Measurements from ENCODE around the gene SULT1A1. TPM values are rescaled to one million over a fixed set of nuclear protein-coding genes. Genes with fewer than 3 reads are reported as not detected.
"Not testable (repeated sequence)": the region's sequence is repeated elsewhere in the genome, so short reads cannot be mapped to it uniquely, and the experiment has no call there.

SULT1A1 gene
- total and polyA plus RNA-seq, 2 donors (not counting 1 experiment from before 2014, with no cell fraction given), result 4.2 to 7.1 TPM

DNA sequence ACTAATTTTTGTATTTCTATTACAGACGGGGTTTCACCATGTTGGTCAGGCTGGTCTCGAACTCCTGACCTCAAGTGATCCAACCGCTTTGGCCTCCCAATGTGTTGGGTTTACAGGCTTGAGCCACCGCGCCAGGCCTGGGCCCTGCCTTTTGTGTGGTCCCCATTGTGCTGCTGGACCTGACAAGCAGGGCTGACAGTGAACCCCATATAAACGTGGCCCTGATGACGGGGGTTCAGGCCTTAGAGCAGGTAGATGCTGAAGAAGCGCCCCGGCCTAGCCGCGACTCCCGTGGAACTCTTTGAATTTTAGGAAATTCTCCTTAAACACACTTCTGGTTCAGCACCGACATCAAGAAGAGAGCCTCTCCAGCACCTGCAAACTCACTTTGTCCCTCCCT, 8.3 kb downstream of the SULT1A1 start:
- H3K9me3 Mint-ChIP-seq (ENCODE audit: insufficient read depth); H3K27me3 Mint-ChIP-seq; H2AFZ ChIP-seq (ENCODE audit: insufficient read depth, low read depth, low read length, poor library complexity, severe bottlenecking); H3K4me3 ChIP-seq (ENCODE audit: control extremely low read depth in 1 of 5, extremely low read depth in 1 of 5, insufficient read depth in 1 of 5, low read depth in 2 of 5, low read length in 4 of 5); H3K9me3 ChIP-seq (ENCODE audit: control extremely low read depth in 1 of 3, control insufficient read depth in 2 of 3, insufficient read depth in 1 of 3, low read length in 2 of 3); DNase-seq; H3K9ac ChIP-seq (ENCODE audit: low read length); H3K36me3 ChIP-seq (replicated peaks in 1 of 2; ENCODE audit: control extremely low read depth in 1 of 2, control insufficient read depth in 1 of 2, extremely low read depth in 1 of 2, insufficient read depth in 2 of 2, low read length in 1 of 2); H3K27ac Mint-ChIP-seq; H3K27me3 ChIP-seq (replicated peaks in 1 of 4; ENCODE audit: control extremely low read depth in 1 of 4, control insufficient read depth in 3 of 4, insufficient read depth in 4 of 4, low read length in 3 of 4); CTCF ChIA-PET; H4K20me1 ChIP-seq (ENCODE audit: control insufficient read depth, insufficient read depth, low read length, poor library complexity, severe bottlenecking); intact Hi-C loops (cut with micrococcal nuclease); H3K4me3 Mint-ChIP-seq; H3K4me2 ChIP-seq (replicated peaks; ENCODE audit: low read depth, low read length, poor library complexity, severe bottlenecking); ATAC-seq (ENCODE audit: low read depth); H3K4me1 ChIP-seq (ENCODE audit: control insufficient read depth in 2 of 2, insufficient read depth in 2 of 2, low read length in 2 of 2); POLR2A ChIA-PET; H3K4me1 Mint-ChIP-seq; H3K27ac ChIP-seq (ENCODE audit: low read length in 2 of 2); H3K79me2 ChIP-seq (ENCODE audit: control insufficient read depth, insufficient read depth, low read length): not testable (repeated sequence)
- WGBS (ENCODE audit: insufficient coverage), result 99% methylated on average over 9 of the region's 13 CpGs

DNA sequence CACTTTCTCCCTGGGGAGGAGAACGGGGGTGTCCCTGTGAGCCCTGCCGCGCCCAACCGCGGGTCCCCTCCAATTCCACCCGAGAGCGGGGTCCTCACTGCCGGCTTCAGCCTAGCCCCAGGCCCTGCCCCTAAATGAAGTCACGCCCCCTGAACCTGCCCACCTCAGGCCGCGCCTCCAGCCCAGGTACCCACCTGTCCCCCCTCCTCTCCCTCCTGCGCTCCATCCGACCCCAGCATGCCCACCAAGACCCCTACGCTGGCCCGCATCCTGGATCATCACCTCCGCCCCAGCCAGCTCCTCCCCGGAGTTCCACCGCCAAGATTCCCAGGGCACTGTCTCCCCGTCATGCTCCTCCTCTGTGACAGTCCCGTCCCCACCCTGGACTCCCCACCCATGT, 8.9 kb downstream of the SULT1A1 start:
- H3K27ac Mint-ChIP-seq; H3K9ac ChIP-seq (ENCODE audit: low read length); H2AFZ ChIP-seq (ENCODE audit: insufficient read depth, low read depth, low read length, poor library complexity, severe bottlenecking); DNase-seq; H3K4me3 Mint-ChIP-seq; H4K20me1 ChIP-seq (ENCODE audit: control insufficient read depth, insufficient read depth, low read length, poor library complexity, severe bottlenecking); H3K79me2 ChIP-seq (ENCODE audit: control insufficient read depth, insufficient read depth, low read length); H3K4me1 Mint-ChIP-seq; H3K27me3 ChIP-seq (replicated peaks in 1 of 4; ENCODE audit: control extremely low read depth in 1 of 4, control insufficient read depth in 3 of 4, insufficient read depth in 4 of 4, low read length in 3 of 4); CTCF ChIA-PET; H3K36me3 ChIP-seq (replicated peaks in 1 of 2; ENCODE audit: control extremely low read depth in 1 of 2, control insufficient read depth in 1 of 2, extremely low read depth in 1 of 2, insufficient read depth in 2 of 2, low read length in 1 of 2); H3K4me1 ChIP-seq (ENCODE audit: control insufficient read depth in 2 of 2, insufficient read depth in 2 of 2, low read length in 2 of 2); POLR2A ChIA-PET; H3K4me3 ChIP-seq (ENCODE audit: control extremely low read depth in 1 of 5, extremely low read depth in 1 of 5, insufficient read depth in 1 of 5, low read depth in 2 of 5, low read length in 4 of 5); intact Hi-C loops (cut with micrococcal nuclease); H3K4me2 ChIP-seq (replicated peaks; ENCODE audit: low read depth, low read length, poor library complexity, severe bottlenecking); H3K27ac ChIP-seq (ENCODE audit: low read length in 2 of 2); H3K9me3 Mint-ChIP-seq (ENCODE audit: insufficient read depth); H3K9me3 ChIP-seq (ENCODE audit: control extremely low read depth in 1 of 3, control insufficient read depth in 2 of 3, insufficient read depth in 1 of 3, low read length in 2 of 3); ATAC-seq (ENCODE audit: low read depth); H3K27me3 Mint-ChIP-seq: not testable (repeated sequence)
- 58% methylated on average over 6 of the region's 20 CpGs for WGBS (ENCODE audit: insufficient coverage)

GRCh38 chr16:28599377-28600285, 10.2 kb downstream of the SULT1A1 start:
- H3K4me1 ChIP-seq (ENCODE audit: control insufficient read depth in 2 of 2, insufficient read depth in 2 of 2, low read length in 2 of 2); H3K27ac Mint-ChIP-seq; H3K4me3 ChIP-seq (ENCODE audit: control extremely low read depth in 1 of 5, extremely low read depth in 1 of 5, insufficient read depth in 1 of 5, low read depth in 2 of 5, low read length in 4 of 5); H3K27me3 ChIP-seq (replicated peaks in 1 of 4; ENCODE audit: control extremely low read depth in 1 of 4, control insufficient read depth in 3 of 4, insufficient read depth in 4 of 4, low read length in 3 of 4); H2AFZ ChIP-seq (ENCODE audit: insufficient read depth, low read depth, low read length, poor library complexity, severe bottlenecking); H3K9me3 Mint-ChIP-seq (ENCODE audit: insufficient read depth); H3K79me2 ChIP-seq (ENCODE audit: control insufficient read depth, insufficient read depth, low read length); H3K4me1 Mint-ChIP-seq; H4K20me1 ChIP-seq (ENCODE audit: control insufficient read depth, insufficient read depth, low read length, poor library complexity, severe bottlenecking); H3K9me3 ChIP-seq (ENCODE audit: control extremely low read depth in 1 of 3, control insufficient read depth in 2 of 3, insufficient read depth in 1 of 3, low read length in 2 of 3); H3K36me3 ChIP-seq (replicated peaks in 1 of 2; ENCODE audit: control extremely low read depth in 1 of 2, control insufficient read depth in 1 of 2, extremely low read depth in 1 of 2, insufficient read depth in 2 of 2, low read length in 1 of 2); H3K27ac ChIP-seq (ENCODE audit: low read length in 2 of 2); H3K27me3 Mint-ChIP-seq; intact Hi-C loops (cut with micrococcal nuclease); H3K4me2 ChIP-seq (replicated peaks; ENCODE audit: low read depth, low read length, poor library complexity, severe bottlenecking); CTCF ChIA-PET; POLR2A ChIA-PET; DNase-seq; H3K9ac ChIP-seq (ENCODE audit: low read length); H3K4me3 Mint-ChIP-seq: not testable (repeated sequence)
- peak; percentile 75 for ATAC-seq (ENCODE audit: low read depth)
- no CpG with 5 or more reads among the region's 17 CpGs for WGBS (ENCODE audit: insufficient coverage)
